Measurements from ENCODE around the gene UGT8.

- TF ChIP-seq CTCF (IDR thresholded peaks at IDR 0.05; ENCODE audit: insufficient read depth, low read length) (no peak), REST (IDR thresholded peaks at IDR 0.05; ENCODE audit: insufficient replicate concordance, low read depth) (no peak), POLR2AphosphoS5 (IDR thresholded peaks at IDR 0.05; ENCODE audit: low read depth) (no peak), GABPA (IDR thresholded peaks at IDR 0.05; ENCODE audit: low read depth) (no peak), SPI1 (IDR thresholded peaks at IDR 0.05; ENCODE audit: borderline replicate concordance, low read depth) (no peak)
Observed at GRCh38 chr4:114717432-114717831, 118.8 kb downstream of the UGT8 start.

All from HL-60 (cell line).